ENCODE measurements around the gene SPOCK1.

The SPOCK1 gene

GRCh38 chr5:137290373-137290772 lies 208.8 kb downstream of the SPOCK1 start:
- DNase-seq = no peak

GRCh38 chr5:137289856-137290255 lies 209.3 kb downstream of the SPOCK1 start:
- no peak for DNase-seq

GRCh38 chr5:137287569-137287968 lies 211.6 kb downstream of the SPOCK1 start:
- no peak for DNase-seq

- no peak for DNase-seq
These were observed 213.0 kb downstream of the SPOCK1 start for GRCh38 chr5:137286025-137286610.

- DNase-seq = no peak
These were observed 215.3 kb downstream of the SPOCK1 start for GRCh38 chr5:137283801-137284200.

- no peak for DNase-seq
These were observed 216.9 kb downstream of the SPOCK1 start for GRCh38 chr5:137282216-137282615.

- no peak for DNase-seq
These were observed 217.9 kb downstream of the SPOCK1 start for GRCh38 chr5:137281201-137281600.

- DNase-seq = no peak
These were observed 218.5 kb downstream of the SPOCK1 start for GRCh38 chr5:137280656-137281055.

GRCh38 chr5:137279521-137280231 lies 219.4 kb downstream of the SPOCK1 start:
- DNase-seq = no peak

GRCh38 chr5:137278476-137278875 lies 220.7 kb downstream of the SPOCK1 start:
- DNase-seq = no peak

- no peak for DNase-seq
These were observed 224.0 kb downstream of the SPOCK1 start for GRCh38 chr5:137275083-137275482.

GRCh38 chr5:137273511-137273910 lies 225.6 kb downstream of the SPOCK1 start:
- no peak for DNase-seq

GRCh38 chr5:137272831-137273230 lies 226.3 kb downstream of the SPOCK1 start:
- DNase-seq = no peak

GRCh38 chr5:137269946-137270345 lies 229.2 kb downstream of the SPOCK1 start:
- DNase-seq = no peak

GRCh38 chr5:137269274-137269673 lies 229.9 kb downstream of the SPOCK1 start:
- no peak for DNase-seq

GRCh38 chr5:137268646-137269045 lies 230.5 kb downstream of the SPOCK1 start:
- no peak for DNase-seq

GRCh38 chr5:137266186-137266585 lies 232.9 kb downstream of the SPOCK1 start:
- DNase-seq = no peak

- DNase-seq = no peak
These were observed 233.7 kb downstream of the SPOCK1 start for GRCh38 chr5:137265457-137265856.

GRCh38 chr5:137264573-137264972 lies 234.6 kb downstream of the SPOCK1 start:
- no peak for DNase-seq

GRCh38 chr5:137264041-137264440 lies 235.1 kb downstream of the SPOCK1 start:
- DNase-seq = no peak

- no peak for DNase-seq
These were observed 235.6 kb downstream of the SPOCK1 start for GRCh38 chr5:137263371-137264005.

- DNase-seq = no peak
These were observed 236.3 kb downstream of the SPOCK1 start for GRCh38 chr5:137262818-137263217.

- no peak for DNase-seq
These were observed 238.1 kb downstream of the SPOCK1 start for GRCh38 chr5:137260820-137261695.

Data from activated T-cell treated with anti-CD3 and anti-CD28 coated beads for 4 hours (primary cell).